BJ (cell line): ENCODE data around the gene LAMA4. TPM values are rescaled to one million over a fixed set of nuclear protein-coding genes. Genes with fewer than 3 reads are reported as not detected.
A peak's percentile ranks its signal among the peaks of the same experiment; 100 is the strongest.

Source experiments
- CTCF ChIA-PET: fragments of 350-600 bp; formaldehyde crosslinking; extraction: SDS; loops from one replicate; lab custom pipeline; 2021; ENCODE audit warnings: antibody characterized with exemption, inconsistent platforms; lab: Yijun Ruan, JAX
- POLR2A ChIA-PET: fragments of 300-600 bp; sonication (Branson Sonifier 250); formaldehyde crosslinking; extraction: SDS; loops from one replicate; lab custom pipeline; 2021; ENCODE audit warnings: antibody characterized with exemption; lab: Charles Lee
- DNase-seq: peaks from one replicate; pipeline ENCODE4 v3.0.0-alpha.2; 2011; ENCODE audit warnings: low read depth
- H3K27me3 ChIP-seq: 2 replicates; pipeline ENCODE4 v1.6.0; 2011; ENCODE audit warnings: low read length; ENCODE audit not compliant: control insufficient read depth, insufficient read depth
- H3K36me3 ChIP-seq: 2 replicates; pipeline ENCODE4 v1.5.1; 2011; ENCODE audit warnings: low read length; ENCODE audit not compliant: control insufficient read depth, insufficient read depth
- H3K4me3 ChIP-seq: 2 replicates; pipeline ENCODE4 v1.5.1; 2011; ENCODE audit warnings: low read depth, mild to moderate bottlenecking, control low read depth, low read length
- CTCF ChIP-seq: IDR thresholded peaks from 2 replicates; pipeline ENCODE4 v1.5.1; 2011; ENCODE audit warnings: low read depth, mild to moderate bottlenecking, control low read depth, inconsistent platforms, low read length, moderate library complexity; ENCODE audit not compliant: insufficient read depth
- polyA plus RNA-seq: library from polyadenylated mRNA; depleted of rRNA; stranded (reverse); fragments of >200 nt; gene quantifications from 2 replicates; pipeline ENCODE4 v1.2.3, GENCODE V29; 2011

The LAMA4 gene
- polyA plus RNA-seq, 1 experiment = 301 TPM

- no peak for DNase-seq
- POLR2A ChIA-PET = no interaction called here
- CTCF ChIA-PET = interaction anchor here (0.7 to 3.2 kb wide), 5 partner anchors 10 to 105 kb away, joined by 3 to 11 read pairs (median 4); partner anchors contain the start of gene LAMA4
- peak; percentile 34 for TF ChIP-seq CTCF
- Histone ChIP-seq H3K27me3 (no peaks in the 10 kb centered on the region), H3K36me3 (no peaks in the 10 kb centered on the region), H3K4me3 (no peak overlapping the region)
These were observed 14.7 kb upstream of the LAMA4 start for GRCh38 chr6:112269114-112269513.

DNA sequence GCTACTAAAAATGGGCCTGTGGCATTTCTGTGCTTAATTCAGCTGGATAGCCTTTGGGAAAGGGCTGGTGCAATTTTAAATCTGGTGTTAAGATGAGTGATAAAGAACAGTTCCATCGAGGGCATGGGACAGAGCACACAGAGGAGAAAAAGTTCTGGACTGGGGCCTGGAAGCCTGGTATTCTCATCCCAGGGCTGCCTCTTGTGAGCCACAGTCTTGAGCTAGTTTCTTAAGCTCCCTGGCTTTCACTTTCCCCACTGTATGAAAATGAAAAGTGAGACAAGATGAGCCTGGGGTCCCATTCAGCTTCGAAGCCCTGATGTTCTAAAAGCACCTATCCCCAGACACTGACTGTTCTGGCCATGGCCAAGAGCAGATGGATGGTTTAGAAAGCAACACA is 14.3 kb upstream of the LAMA4 start:
- H3K36me3 ChIP-seq = no peaks in the 10 kb centered on the region
- CTCF ChIA-PET = interaction anchor here (0.9 to 3.2 kb wide), 3 partner anchors 11 to 43 kb away, joined by 3 to 11 read pairs (median 4); partner anchors contain the start of gene LAMA4
- H3K4me3 ChIP-seq = no peak overlapping the region
- POLR2A ChIA-PET = no interaction called here
- DNase-seq = no peak
- no peak for TF ChIP-seq CTCF
- H3K27me3 ChIP-seq = no peaks in the 10 kb centered on the region

DNA sequence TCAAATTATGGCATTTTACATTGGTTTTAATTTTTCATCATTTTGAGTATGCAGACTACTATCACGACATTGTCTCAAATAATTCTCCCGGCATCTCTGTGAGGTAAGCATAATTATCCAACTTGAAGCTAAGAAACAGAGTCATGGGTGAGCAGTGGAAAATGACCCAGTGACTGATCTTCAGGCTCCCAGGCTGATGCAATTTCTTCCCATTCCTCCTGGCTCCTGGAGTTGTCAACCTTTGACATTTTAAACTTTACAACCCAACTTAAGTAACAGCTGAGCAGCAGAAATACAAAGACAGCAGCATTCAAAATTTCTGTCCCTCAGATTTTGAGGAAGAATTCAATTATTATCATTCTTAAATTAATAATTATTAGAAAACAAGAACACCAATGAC is 13.7 kb upstream of the LAMA4 start:
- Histone ChIP-seq H3K27me3 (no peaks in the 10 kb centered on the region), H3K36me3 (no peaks in the 10 kb centered on the region), H3K4me3 (no peak overlapping the region)
- CTCF ChIA-PET = interaction anchor here (3.2 kb wide), 1 partner anchor 14 kb away, joined by 11 read pairs; the partner anchor contains the start of gene LAMA4
- POLR2A ChIA-PET = no interaction called here
- no peak for TF ChIP-seq CTCF
- no peak for DNase-seq

DNA sequence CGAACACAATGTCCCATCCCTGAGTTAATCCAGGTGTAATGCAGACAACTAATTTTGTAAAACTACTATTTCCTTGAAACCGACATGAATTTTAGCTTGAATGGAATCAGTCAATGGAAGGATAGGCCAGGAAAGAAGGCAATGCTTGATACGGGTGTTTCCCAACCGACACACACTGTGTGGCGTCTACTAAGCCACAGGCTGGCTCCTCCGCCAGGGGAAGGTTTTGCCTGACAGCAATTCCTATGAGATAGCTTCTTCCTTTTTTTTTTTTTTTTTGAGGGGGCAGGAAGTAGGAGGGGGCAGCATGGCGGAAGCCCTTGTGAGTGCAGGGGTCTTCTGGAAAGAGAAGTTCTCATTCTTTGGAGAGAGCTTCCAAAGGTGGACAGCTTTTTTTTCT is 12.0 kb upstream of the LAMA4 start:
- Histone ChIP-seq H3K4me3 (no peak overlapping the region), H3K36me3 (no peaks in the 10 kb centered on the region), H3K27me3 (no peaks in the 10 kb centered on the region)
- ChIA-PET CTCF (interaction anchor here (1.5 kb wide), 1 partner anchor 12 kb away, joined by 3 read pairs; the partner anchor contains the start of gene LAMA4), POLR2A (interaction anchor here (0.6 kb wide), 1 partner anchor 45 kb away, joined by 10 read pairs; no protein-coding TSS in a partner anchor)
- no peak for DNase-seq
- TF ChIP-seq CTCF = no peak

DNA sequence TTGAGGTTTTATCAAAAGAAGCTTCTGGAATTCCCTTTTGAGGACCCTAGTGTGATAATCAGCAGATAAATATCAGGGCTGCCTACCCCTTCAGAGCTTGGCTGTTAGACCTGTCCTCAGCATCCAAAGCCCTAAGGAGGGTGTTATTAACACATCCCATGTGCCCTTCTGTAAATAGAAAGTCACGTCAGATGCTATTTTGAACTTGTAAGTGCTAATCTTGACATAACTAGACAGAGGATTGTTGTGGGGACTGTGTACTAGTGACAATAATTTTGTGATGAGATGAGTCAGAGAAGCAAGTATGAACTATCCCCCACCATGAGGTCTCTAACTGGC is 4.9 kb upstream of the LAMA4 start:
- Histone ChIP-seq H3K4me3 (no peak overlapping the region), H3K36me3 (no peaks in the 10 kb centered on the region), H3K27me3 (no peaks in the 10 kb centered on the region)
- no peak for DNase-seq
- TF ChIP-seq CTCF = no peak
- ChIA-PET CTCF (no interaction called here), POLR2A (no interaction called here)
